Measurements from ENCODE around the gene SYDE2.

SYDE2 gene

DNA sequence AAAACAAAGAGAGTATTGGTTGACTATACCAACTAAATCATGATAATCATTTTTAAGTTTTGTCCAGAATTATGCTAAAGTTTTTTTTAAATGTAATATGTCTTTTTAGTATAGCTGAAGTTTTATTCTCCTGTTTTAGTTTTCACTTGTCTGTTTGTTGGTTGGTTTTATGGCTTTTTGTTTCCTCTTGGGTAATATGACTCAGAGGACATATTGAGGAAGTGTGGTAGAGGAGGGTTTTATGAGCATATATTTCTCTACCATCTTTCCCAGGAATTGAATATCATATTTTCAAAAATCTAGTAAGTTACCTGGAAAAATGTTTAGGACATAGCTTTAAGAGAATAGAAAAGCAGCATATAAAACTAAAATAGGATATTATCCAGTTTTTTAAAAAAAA is 84.0 kb downstream of the SYDE2 start:
- DNase-seq = no peak

GRCh38 chr1:85115933-85116332 is 84.9 kb downstream of the SYDE2 start:
- DNase-seq = no peak

DNA sequence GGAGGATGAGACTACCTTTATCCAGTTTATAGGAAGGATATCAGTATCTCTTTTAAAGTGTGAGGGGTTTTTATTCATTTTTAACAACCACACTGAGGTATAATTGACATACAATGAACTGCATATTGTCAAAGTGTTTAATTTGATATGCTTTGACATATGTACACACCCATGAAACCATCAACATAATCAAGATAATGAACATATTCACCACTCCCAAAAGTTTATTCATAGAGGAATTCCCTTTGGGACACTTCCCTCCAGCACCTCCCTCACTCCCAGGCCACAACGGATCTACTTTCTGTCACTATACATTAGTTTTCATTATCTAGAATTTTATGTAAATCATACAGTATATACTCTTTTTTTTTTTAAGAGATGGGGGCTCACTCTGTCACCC is 89.1 kb downstream of the SYDE2 start:
- no peak for DNase-seq

- DNase-seq = peak; percentile 10 to 55
Observed at GRCh38 chr1:85109475-85109874, 91.3 kb downstream of the SYDE2 start.

All from CD4-positive, alpha-beta T cell treated with Interferon alpha-2 for 1 hour (primary cell).